Measurements from ENCODE around the gene SLFNL1.

DNA sequence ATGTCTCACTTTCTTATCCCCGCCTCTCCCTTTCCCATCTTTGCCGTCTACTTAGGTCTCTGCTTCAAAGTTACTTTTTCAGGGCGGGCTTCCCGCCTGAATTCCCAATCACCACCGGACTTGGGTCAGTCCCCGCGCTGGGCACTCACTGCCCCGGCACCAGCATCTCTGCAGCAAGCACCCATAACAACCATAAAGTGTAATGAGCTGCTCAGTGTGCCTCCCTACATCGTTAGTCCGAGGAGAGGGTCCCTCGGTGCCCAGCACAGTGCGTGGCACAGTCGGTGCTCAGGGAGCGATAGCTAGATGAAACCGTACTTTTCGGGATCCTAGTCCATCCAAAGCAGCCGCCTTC, 42.7 kb downstream of the SLFNL1 start:
- TF ChIP-seq POLR2A (IDR thresholded peaks at IDR 0.05) (no peak), CTCF (IDR thresholded peaks at IDR 0.05) (no peak)
